Tibial artery (tissue), 4 donors: ENCODE results near the gene MAGI2.
"Not testable (repeated sequence)": the region's sequence is repeated elsewhere in the genome, so short reads cannot be mapped to it uniquely, and the experiment has no call there.

Source experiments
- DNase-seq, 2 donors: peaks; one replicate each; pipeline ENCODE4 v3.0.0-alpha.2; 2019
- H3K27ac ChIP-seq, 2 donors: fragments of 200-600 bp; sonication (generic) in 1 of 2; 1 replicate in 1 of 2; 2 replicates in 1 of 2; pipeline ENCODE4 v1.5.1; 2018 to 2019; ENCODE audit warnings: mild to moderate bottlenecking in 1 of 2
- H3K27me3 ChIP-seq, 2 donors: fragments of 200-600 bp; sonication (generic) in 1 of 2; one replicate each; pipeline versions ENCODE4 v1.5.1 to v1.6.0; 2016 to 2019
- H3K36me3 ChIP-seq, 3 donors: fragments of 200-600 bp; sonication (generic) in 2 of 3; one replicate each; pipeline ENCODE4 v1.5.1; 2016 to 2019; ENCODE audit warnings: mild to moderate bottlenecking in 2 of 3
- H3K4me1 ChIP-seq, 4 donors: fragments of 200-600 bp; sonication (generic) in 2 of 4; 1 replicate in 3 of 4; 2 replicates in 1 of 4; pipeline ENCODE4 v1.5.1; 2016 to 2019
- H3K4me3 ChIP-seq, 2 donors: fragments of 200-600 bp; sonication (generic) in 1 of 2; 1 replicate in 1 of 2; 2 replicates in 1 of 2; pipeline ENCODE4 v1.5.1; 2018 to 2019; ENCODE audit warnings: mild to moderate bottlenecking in 2 of 2
- H3K9me3 ChIP-seq, 3 donors: fragments of 200-600 bp; sonication (generic) in 1 of 3; one replicate each; pipeline ENCODE4 v1.5.1; 2016 to 2019
- intact Hi-C: fragments of 100-400 bp; cut with DNase I; formaldehyde crosslinking; loops from one replicate; pipeline ENCODE4 v1.15.0; 2023; ENCODE audit warnings: low total_unique reads
- TF ChIP-seq, protein P1 (sequence below), 2 experiments: fragments of 200-600 bp in 1 of 2; fragments of 450-650 bp in 1 of 2; IDR thresholded peaks; one replicate each; pipeline ENCODE4 v1.5.1; 2017 to 2019; ENCODE audit warnings: antibody characterized with exemption in 2 of 2, mild to moderate bottlenecking in 1 of 2, moderate library complexity in 1 of 2

The MAGI2 gene

DNA sequence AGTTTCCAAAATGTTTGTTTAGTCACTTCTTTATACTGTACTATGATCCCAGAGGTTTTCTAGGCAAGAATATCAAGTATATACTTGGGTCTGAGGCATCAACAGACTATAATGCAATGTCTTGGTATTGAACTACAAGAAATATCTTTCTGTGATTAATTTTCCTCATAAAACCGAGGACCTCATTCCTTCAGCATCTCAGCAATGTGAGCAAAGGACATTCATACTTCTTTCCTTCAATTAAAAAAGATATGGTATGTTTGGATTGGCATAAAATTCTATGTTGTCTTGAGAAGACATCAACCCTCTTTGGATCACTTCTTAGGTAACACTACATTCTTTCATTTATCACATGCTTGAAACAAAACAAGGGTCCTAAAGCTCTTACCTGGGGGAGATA is 1130.3 kb downstream of the MAGI2 start:
- Histone ChIP-seq H3K9me3 (no peaks in the 10 kb centered on the region), H3K4me1 (peaks cover 0 to 16% (median 9%) of the 10 kb centered on the region in 4 donors), H3K4me3 (no peak overlapping the region), H3K27me3 (no peaks in the 10 kb centered on the region), H3K36me3 (no peaks in the 10 kb centered on the region), H3K27ac (no peak overlapping the region)
- DNase-seq: no peak
- TF ChIP-seq, protein P1, sequence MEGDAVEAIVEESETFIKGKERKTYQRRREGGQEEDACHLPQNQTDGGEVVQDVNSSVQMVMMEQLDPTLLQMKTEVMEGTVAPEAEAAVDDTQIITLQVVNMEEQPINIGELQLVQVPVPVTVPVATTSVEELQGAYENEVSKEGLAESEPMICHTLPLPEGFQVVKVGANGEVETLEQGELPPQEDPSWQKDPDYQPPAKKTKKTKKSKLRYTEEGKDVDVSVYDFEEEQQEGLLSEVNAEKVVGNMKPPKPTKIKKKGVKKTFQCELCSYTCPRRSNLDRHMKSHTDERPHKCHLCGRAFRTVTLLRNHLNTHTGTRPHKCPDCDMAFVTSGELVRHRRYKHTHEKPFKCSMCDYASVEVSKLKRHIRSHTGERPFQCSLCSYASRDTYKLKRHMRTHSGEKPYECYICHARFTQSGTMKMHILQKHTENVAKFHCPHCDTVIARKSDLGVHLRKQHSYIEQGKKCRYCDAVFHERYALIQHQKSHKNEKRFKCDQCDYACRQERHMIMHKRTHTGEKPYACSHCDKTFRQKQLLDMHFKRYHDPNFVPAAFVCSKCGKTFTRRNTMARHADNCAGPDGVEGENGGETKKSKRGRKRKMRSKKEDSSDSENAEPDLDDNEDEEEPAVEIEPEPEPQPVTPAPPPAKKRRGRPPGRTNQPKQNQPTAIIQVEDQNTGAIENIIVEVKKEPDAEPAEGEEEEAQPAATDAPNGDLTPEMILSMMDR (IDR thresholded peaks at IDR 0.05): no peak
- intact Hi-C loops: no loop called here

DNA sequence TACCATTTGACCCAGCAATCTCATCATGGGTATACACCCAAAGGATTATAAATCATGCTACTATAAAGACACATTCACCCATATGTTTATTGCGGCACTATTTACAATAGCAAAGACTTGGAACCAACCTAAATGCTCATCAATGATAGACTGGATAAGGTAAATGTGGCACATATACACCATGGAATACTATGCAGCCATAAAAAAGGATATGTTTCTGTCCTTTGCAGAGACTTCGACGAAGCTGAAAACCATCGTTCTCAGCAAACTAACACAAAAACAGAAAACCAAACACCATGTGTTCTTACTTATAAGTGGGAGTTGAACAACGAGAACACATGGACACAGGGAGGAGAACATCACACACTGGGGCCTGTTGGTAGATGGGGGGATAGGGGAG is 1131.2 kb downstream of the MAGI2 start:
- H3K36me3 ChIP-seq, DNase-seq, H3K27ac ChIP-seq, H3K9me3 ChIP-seq, H3K4me3 ChIP-seq, H3K27me3 ChIP-seq, intact Hi-C loops: not testable (repeated sequence)
- peaks cover 0 to 15% (median 8%) of the 10 kb centered on the region in 4 donors for H3K4me1 ChIP-seq

DNA sequence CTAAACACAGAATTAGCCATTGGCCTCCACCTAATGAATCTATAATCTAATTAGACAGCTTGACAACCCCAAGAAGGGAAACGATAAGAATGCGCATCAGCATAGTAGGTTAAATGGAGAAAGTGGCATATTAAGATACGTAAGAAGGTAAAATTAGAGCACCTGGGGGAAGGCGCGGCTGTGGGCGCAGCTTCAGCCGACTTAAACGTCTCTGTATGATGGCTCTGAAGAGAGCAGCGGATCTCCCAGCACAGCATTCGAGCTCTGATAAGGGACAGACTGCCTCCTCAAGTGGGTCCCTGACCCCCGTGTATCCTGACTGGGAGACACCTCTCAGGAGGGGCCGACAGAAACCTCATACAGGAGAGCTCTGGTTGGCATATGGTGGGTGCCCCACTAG is 1136.1 kb downstream of the MAGI2 start:
- H3K36me3 ChIP-seq: no peaks in the 10 kb centered on the region
- no peak overlapping the region for H3K27ac ChIP-seq
- TF ChIP-seq, protein P1 (IDR thresholded peaks at IDR 0.05): no peak
- H3K9me3 ChIP-seq: no peaks in the 10 kb centered on the region
- no peaks in the 10 kb centered on the region for H3K4me1 ChIP-seq
- H3K27me3 ChIP-seq: no peaks in the 10 kb centered on the region
- intact Hi-C loops: no loop called here
- no peak overlapping the region for H3K4me3 ChIP-seq
- no peak for DNase-seq

DNA sequence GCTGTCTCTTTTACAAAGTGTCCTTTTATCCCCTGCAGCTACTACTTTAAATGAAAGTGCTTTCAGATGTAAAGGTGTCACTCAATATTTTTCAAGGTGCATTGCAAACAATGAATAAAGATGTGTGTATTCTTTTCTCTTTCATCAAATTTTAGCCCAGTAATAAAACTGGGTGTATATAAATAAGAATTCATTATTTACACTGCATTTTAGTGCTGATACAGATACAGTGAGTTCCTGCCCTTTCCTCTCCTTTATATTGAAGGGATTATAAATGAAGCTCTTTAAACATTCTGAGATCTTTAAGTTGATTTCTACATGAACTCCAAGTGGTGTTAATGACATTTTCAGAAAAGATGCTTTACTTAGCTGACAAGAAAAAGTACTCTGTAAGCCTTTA is 1137.4 kb downstream of the MAGI2 start:
- Histone ChIP-seq H3K27ac (no peak overlapping the region), H3K9me3 (no peaks in the 10 kb centered on the region), H3K4me3 (no peak overlapping the region), H3K36me3 (no peaks in the 10 kb centered on the region), H3K27me3 (no peaks in the 10 kb centered on the region), H3K4me1 (no peaks in the 10 kb centered on the region)
- no peak for DNase-seq
- intact Hi-C loops: no loop called here
- TF ChIP-seq, protein P1 (IDR thresholded peaks at IDR 0.05): no peak

DNA sequence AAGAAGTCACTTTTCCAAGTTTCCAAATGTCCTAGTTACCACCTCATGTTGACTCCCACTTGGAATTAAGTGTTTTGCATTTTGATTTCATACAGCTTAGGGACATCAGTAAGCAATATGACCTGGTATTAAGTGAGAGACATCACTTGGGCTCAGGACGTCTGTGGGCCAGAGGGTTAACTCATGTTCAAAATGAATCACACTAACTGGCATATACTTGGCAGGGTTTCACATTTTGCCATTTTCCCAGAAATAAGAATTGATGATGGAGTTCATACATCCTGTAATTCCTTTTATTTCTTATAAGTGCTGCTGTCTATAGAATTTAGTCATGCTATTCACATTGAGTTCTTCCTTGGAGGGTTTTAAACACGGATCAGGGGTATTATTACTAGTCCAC is 1138.3 kb downstream of the MAGI2 start:
- H3K36me3 ChIP-seq: no peaks in the 10 kb centered on the region
- no peak overlapping the region for H3K27ac ChIP-seq
- TF ChIP-seq, protein P1 (IDR thresholded peaks at IDR 0.05): no peak
- H3K4me3 ChIP-seq: no peak overlapping the region
- H3K9me3 ChIP-seq: no peaks in the 10 kb centered on the region
- intact Hi-C loops: no loop called here
- DNase-seq: no peak
- no peaks in the 10 kb centered on the region for H3K4me1 ChIP-seq
- no peaks in the 10 kb centered on the region for H3K27me3 ChIP-seq

DNA sequence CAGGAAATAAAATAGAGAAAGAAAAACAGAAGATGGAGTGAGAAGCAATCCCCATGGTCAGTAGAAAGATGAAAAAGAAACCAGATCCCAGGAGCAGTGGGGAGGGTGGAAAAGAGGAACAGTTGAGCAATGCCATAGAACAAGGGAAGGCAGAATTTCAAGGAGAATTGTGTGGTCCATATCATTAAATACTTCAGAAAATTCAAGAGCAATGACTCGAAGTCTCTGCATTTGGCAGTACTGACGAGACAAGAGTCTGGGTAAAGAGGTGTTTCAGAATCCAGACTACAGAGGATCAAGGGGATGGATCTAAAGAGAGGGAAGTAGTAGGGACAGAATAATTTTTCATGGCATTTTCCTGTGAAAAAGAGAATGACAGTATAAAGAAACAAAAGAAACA is 1142.3 kb downstream of the MAGI2 start:
- Histone ChIP-seq H3K9me3 (no peaks in the 10 kb centered on the region), H3K4me1 (no peaks in the 10 kb centered on the region), H3K4me3 (no peak overlapping the region), H3K27ac (no peak overlapping the region), H3K27me3 (no peaks in the 10 kb centered on the region), H3K36me3 (no peaks in the 10 kb centered on the region)
- intact Hi-C loops: no loop called here
- TF ChIP-seq, protein P1 (IDR thresholded peaks at IDR 0.05): no peak
- DNase-seq: no peak
